Pons (tissue), 1 donor: Measurements from ENCODE around the gene ARHGAP8.
"Not testable (repeated sequence)": the region's sequence is repeated elsewhere in the genome, so short reads cannot be mapped to it uniquely, and the experiment has no call there.

Source experiments
- DNase-seq: peaks from one replicate; pipeline ENCODE4 v3.0.0-alpha.2; 2016; ENCODE audit warnings: low spot score

Gene ARHGAP8

DNA sequence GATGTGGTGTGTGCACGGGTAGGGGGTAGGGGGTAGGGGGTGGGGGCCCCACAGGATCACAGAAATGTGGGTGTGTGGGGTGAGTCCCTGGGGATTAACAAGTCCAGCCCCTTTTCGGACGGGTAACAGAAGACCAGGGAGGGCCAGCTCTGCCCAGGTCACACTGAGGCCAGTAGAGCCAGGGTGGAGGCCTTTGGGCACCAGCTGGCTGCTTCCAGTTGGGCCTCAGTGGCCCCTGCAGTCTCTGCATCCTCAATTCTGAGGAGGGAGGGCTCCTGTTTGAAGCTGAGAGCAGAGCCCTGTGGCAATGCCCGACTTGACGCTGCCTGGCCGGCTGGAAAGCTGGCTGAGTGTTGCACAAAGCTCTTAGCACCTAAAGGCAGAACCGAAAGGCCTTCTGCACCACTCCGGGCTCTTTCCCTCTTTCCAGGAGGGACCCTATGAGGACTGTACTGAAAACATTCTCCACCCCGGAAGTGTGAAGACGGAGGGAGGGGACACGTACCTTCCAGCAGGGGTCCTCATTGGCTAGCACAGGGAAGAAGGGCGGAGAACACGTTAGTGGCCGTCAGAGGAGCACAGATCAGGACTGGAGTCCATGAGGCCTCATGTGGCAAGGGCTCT is 137.0 kb downstream of the ARHGAP8 start:
- DNase-seq, result no peak

DNA sequence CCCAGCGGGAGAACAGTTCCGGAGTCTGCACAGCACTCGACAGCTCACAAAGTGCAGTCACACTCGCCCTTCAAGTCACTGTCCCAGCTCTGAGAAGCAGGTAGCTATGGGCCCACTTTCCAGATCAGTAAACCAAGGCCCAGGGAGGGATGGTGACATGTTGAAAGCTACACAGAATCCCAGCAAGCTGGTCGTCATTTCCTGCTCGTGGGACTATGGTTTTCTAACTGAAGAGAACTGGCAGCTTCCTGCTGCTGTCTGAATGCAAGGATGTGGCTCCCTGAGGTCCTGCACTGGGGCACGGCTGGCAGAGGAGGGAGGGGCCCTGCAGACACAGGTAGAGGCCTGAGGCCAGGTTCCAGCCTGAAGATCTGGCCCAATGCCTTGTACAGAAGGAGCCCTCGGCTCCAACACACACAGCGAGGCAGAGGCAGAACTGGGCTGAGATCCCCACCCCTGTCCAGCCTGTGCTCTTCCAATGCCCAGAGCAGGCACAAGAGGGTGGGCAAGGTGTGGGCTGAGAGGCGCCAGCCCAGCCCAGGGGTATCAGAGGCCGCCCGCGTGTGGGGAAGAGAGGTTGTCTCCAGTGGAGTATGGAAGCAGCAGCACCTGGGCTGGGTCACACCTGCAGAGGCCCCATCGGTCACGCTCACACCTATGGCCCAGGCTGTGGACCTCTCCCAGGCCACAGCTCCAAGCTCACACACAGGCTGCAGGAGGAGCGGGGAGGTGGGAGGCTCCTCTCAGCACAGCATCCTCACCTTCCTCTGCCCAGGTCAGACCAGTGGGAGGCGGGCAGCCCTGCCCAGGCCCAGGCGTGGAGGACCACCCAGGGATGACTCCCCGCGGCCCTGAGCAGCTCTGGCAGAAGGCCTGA is 138.3 kb downstream of the ARHGAP8 start:
- no peak for DNase-seq

DNA sequence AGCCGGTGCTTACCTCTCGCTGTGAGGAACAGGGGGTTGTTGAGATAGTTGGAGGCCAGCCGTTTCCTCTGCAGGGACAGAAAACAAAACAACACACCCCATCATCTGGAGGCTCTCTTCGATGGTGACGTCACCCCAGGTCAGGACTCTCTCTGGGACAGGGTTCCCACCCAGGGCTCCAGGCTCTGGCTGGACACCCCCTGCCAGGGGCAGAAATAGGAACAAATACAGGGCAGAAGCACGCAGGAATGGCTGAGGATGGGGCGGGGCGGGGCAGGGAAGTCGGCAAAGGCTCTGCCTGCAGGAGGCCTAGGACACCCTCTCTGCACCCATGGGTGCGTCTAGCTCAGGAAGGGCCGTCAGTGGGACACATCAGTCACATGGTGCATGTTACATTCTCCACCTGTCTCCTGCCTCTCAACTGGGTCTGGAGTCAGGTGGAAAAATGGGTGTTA is 138.9 kb downstream of the ARHGAP8 start:
- no peak for DNase-seq

DNA sequence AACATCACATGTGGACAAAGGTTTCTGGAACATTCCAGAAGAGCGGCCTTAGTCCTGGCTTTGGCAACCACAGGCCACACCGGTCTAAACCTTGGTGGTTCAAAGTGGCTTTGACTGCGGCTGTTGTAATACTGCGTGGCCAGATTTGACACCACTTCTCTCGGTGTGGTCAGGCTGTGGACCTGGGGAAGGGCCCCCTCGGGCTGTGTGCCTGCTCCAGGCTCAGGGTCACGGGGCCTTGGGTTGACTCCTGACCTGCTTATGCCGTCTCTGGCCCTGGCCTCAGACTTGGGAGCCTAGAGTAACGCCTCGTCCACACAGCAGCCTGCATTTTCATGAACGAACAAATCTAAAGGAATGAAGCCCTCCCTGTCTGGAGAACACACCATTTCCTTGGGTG is 139.4 kb downstream of the ARHGAP8 start:
- DNase-seq, result no peak

DNA sequence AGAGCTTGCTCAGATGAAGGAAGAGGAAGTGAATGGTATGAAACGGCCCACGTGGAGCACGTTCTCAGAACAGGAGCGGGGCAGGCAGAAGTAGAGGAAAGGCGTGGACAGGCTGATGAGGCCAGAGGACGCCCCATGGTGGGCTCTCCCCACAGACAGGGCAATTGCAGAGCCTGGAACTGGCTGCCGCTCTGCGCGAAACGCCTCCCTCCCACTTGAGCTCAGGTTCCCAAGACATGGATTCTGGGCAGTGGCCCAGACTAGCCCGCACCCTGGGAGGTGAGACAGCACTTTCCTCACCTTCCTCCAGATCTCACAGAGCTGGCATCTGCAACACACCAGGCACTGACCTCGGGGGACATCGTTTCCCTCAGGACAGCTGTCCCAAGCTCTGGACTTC is 139.9 kb downstream of the ARHGAP8 start:
- no peak for DNase-seq

DNA sequence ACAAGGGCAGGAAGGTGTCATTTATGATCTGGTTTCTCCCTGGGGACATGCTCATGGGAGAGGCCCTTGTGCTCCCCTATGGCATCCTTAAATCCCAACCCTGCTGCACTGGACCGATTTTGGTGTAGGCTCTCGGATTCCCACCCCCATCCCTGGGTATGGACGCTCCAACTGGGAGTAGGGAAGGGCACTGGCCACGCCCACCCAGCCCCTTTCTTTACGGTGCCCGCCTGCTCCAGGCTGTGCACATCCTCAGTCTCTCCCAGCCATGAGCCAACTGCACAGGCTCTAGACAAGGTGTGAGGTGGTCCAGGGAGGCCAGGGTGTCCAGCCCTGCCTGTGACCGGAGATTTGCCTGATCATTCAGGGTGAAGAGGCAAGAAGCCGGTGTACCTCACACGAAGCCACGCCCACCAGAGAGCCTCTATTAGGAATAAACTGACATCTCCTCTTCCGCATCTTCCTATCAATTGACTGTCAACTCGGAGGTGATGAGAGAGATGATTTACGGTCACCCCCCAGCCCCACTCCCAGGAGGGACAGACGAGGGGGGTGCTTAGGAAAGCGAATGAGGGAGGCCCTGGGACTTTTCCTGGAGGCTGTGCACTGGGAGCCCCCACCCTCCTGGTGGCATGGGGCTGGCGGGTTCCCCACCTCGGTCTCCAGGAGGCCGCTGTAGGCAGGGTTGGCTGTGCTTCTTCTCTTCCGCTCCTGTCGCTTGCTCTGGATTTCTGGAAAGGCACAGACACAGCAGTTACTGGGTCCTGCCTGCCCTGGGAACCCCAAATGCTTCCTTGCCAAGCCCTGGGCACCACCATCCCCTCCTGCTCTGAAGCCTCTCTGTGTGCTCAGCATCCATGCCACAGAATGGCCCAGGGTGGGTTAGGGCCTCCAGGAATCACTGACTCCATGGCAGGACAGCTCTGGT is 140.7 kb downstream of the ARHGAP8 start:
- DNase-seq, result no peak

DNA sequence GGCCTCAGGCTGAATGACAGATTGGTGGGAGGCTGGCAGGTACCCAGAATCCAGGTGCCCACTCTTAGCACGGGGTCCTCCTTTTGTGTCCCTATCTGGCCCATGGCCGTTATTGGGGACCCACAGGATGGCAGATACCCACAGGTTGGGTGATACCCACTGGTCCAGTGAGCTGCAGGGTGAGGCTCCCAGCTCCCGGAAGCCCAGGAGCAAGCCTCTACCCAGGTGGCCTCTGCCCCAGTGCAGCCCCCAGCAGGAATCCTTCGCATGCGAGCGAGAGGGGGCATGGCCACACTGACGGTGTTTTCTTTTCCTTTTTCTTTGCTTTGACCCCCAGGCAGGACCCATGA is 141.3 kb downstream of the ARHGAP8 start:
- no peak for DNase-seq

DNA sequence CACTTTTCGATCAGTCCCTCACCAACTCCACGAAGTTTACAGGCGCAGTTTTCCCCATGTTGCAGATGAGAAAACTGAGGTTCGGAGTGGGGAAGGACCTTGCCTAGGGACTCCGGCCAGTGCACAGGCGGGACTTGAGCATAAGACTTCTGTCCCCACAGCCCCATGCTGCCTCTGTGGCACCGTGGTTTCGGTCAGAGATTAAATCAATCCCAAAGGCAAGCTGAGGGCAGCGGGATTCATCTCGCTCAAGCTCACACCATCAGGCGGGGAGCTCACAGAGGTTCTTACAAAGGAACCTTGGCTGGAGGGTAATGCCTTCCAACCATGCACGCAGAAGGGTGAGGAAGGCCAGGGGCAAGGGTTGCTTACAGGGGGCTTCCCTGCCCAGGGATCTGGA is 141.9 kb downstream of the ARHGAP8 start:
- no peak for DNase-seq

DNA sequence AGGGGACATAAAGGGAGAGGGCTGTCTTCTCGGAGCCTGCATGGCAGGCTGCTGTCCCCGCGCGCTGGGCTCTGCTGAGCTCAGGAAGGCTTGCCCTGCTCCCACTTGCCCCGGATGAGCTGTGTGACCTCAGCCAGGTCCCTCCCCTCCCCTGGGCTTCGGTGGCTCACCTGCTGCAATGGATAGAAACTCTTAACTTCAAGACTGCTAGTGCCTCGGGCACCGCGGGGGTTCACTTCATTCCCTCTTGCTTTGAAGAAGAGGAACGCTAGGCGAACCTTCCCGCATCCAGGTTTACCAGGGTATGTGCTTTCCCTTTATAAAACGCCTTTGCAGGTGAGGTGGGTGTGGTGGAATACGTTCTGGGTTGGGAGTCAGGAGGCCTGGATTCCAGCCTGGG is 142.4 kb downstream of the ARHGAP8 start:
- no peak for DNase-seq

DNA sequence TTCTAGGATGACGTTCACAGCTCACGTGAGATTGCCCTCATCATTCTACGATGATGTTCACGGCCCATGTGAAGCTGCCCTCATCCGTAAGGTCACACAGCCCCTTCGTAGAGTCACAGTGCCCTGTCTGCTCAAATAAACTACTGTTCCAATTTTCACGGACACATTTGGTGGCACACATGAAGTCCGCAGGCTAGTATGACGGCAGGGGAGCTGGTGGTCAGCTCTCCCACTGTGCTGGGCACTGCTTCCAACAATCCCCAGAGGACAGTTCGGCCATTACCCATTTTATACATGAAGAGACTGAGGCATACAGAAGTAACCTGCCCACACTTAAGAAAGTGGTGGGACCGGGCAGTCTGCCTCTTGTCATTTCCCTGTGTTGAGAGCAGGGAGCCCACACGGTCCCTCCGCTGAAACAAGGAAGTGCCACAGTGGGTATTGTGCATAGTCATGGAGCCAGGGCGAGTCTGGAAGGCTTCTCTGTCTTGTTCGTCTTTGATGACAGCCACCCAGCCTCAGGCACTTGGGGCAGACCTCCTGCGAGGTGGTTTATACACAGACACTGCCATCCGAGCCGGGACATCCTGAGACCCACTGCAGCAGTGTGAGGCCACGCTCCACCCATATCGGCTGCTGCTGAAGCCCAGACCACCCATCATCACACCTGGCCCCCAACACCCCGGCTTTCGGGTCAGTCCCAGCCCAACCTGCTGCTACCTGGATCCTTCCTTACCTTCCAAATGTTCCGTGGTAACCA is 143.1 kb downstream of the ARHGAP8 start:
- no peak for DNase-seq

DNA sequence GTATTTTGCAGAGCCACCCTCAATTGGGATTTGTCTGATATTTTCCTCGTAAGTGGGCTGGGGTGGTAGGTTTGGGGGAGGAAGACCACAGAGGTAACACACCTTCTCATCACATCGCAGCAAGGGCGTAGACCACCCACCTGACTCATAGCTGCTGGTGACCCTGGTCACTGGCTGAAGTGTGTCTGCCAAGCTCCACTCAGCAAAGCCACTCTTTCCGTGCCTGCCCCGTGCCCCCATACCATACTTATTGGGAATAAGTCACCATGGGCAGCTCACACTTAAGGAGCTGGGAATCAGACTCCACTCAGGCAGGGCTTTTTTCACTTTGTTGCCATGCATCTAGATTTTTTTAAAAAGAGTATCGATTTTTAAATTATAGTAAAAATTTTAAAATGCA is 145.9 kb downstream of the ARHGAP8 start:
- no peak for DNase-seq

DNA sequence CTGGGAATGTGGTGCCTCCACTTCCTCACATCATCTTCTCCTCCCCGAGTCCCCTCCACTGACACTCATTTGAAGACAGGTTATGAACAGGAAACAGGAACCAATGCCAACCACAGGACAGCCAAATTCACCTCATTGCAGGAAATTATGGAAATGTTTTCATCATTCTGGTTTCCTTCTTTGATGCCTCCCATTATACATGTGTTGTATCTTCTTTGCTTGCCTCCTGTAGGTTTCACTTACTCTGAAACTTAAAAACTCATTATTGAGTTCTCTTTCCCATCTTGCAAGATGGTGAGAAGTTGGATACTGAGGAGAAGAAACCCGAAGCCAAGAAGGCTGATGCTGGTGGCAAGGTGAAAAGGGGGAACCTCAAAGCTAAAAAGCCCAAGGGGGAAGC is 148.9 kb downstream of the ARHGAP8 start:
- no peak for DNase-seq

DNA sequence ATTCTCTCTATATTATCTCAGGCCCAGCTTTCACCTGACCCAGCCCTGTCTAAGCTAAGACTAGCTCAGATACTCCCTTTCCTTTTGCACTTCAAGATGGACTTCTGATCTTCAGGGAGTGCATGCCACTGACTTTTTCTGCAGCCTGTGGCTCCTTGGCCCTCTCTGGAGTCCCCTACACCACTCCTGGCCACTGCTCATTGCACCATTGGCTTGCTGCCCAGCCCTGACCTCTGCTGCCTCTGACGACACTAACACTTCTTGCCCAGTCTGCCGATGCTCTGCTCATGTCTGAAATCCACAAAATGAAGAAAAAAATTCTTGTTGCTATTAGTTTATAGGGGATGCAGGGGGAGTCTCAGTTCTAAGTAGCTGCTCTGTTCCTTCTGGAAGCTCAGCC is 150.8 kb downstream of the ARHGAP8 start:
- DNase-seq, result not testable (repeated sequence)

DNA sequence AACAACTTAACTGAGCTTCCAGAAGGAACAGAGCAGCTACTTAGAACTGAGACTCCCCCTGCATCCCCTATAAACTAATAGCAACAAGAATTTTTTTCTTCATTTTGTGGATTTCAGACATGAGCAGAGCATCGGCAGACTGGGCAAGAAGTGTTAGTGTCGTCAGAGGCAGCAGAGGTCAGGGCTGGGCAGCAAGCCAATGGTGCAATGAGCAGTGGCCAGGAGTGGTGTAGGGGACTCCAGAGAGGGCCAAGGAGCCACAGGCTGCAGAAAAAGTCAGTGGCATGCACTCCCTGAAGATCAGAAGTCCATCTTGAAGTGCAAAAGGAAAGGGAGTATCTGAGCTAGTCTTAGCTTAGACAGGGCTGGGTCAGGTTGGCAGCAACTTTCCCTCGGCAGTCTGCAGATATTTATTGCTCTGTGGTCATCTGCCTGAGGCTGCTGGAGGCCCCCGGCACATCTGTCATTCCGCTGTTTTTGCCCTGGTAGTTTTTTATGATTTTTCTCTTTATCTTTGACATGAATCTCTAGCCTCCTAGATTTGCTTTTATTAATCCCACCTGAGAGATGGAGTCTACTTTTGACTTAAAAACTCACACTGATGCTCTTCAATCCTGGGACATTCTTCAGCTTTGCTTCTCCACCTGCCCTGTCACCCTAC is 152.2 kb downstream of the ARHGAP8 start:
- not testable (repeated sequence) for DNase-seq

DNA sequence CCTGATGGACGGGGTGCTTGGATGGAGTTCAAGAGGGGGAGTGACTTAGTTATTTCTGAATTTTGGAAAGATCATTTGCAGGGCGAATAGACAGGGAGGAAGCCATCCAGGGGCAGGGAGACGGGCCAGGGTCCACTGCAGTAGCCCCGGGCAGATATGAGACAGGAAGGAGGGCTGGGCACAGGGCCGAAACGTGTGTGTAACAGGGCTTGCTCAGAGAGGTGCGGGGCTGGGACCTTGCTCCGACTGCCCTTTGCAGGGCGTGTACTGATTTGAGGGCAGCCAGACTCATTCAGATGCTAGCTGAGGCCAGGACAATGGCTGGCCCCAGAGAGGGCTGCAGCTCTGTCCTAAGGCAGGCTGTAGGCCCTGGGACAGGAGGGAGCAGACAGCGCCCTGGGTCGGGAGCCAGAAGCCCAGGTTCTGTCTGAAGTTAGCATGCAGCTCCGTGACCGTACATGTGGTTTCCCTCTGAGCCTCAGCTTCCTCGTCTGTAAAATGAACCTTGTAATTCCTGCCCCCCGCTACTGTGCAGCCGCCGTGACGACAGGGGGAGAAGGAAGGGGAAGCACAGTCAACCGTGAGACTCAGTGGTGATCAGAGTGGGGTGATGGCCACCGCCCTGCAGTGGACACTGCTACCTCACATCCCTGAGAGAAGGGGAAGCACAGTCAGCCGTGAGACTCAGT is 154.0 kb downstream of the ARHGAP8 start:
- no peak for DNase-seq

DNA sequence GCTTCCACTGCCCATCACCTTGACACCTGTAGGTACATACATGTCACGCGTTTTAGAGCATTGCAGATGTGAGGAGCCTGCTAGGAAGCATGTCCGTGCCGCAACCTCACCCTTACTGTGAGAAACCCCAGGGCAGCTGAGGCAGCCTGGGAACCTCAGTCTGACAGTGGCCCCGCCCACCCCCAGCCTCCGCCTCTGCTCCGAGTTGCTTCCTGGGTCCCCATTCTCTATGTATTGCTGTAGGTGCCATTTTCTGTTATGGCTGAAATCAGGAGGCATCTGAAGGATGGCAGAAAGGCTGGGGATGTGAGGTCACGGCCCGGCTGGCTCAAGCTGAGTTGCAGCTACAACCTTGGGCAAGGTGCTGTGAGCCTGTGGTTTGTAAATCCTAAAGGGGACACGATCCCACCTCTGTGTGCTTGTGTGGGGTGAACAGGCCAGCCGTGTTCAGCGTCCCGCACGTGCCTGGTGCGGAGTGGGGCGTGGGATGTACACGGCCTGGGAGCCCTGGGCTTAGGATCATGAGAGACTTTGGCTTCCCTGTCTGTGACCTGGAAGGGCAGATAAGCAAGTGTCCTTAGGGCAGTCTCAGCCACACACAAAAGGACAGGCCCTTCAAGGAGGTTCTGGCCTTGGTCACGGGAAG is 154.7 kb downstream of the ARHGAP8 start:
- no peak for DNase-seq

DNA sequence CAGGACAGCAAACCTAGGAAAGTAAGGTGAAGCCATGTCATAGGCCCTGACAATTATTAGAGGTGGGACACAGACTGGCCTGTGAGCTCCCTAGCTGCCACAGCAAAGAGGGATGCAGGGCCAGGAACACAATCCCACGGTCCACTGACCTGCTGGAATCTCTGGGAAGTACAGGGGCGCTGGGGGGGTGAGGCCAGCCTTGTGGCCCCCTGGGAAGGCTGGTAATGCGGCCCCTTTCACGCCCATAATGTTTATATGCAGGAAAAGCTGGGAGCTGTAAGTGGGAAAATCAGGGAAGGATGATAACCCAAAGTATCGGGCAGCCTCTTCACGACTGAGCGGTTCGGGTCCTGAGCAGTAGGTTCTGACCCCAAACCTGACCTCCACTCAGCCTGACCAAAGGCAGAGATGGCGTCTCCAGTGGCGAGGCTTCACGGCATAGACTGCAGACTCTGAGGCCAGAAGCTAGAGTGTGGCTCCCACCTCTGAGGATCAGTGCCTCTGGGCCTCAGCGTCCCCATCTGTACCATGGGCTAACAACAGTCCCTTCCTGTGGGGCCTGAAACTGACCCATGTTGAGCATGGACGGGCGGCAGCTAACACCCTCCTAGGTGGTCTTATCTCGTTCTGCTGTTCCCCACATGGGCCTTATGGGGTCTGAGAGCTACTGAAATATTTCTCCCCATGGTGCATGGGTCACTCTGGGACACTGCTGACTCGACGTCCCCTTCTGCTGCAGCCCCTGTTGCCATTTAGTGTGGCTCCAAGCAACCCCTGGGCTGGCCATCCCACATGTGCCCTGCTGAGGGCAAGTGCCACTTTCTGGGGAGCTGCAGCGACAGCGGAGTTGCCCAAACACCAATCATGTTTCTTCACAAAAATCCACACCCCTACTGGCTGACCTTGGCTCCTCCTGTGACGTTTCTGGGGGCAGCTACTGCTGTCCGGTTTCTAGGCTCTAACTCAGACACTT is 155.7 kb downstream of the ARHGAP8 start:
- DNase-seq, result no peak

DNA sequence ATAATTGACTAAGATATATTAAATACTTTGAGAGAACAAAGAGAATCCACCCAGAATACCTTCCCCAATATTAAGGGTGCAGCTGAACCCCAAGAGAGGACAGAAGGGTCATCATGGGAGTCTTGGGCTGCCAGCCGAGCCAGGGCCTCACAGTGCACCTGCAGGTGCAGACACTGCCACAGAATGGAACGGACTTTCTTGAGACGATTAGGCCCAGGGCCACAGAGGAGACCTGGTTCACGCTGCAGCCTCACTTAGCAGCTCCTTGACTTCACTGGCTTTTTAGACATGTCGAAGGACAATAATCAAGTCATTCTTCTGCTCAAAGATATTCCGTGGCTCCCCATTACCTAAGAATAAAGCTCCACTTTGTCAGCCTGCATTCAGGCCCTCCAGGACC is 156.9 kb downstream of the ARHGAP8 start:
- no peak for DNase-seq
